H1 (cell line): ENCODE data around the gene GCFC2. TPM values are rescaled to one million over a fixed set of nuclear protein-coding genes. Genes with fewer than 3 reads are reported as not detected.

Source experiments
- BACH1 ChIP-seq: IDR thresholded peaks from 2 replicates; pipeline ENCODE4 v1.6.1; 2012; ENCODE audit warnings: low read length, improper control_type of control experiment
- CHD7 ChIP-seq: fragments of 300-600 bp; sonication (generic); IDR thresholded peaks from 2 replicates; pipeline ENCODE4 v1.7.1; 2012; ENCODE audit warnings: low read length, moderate library complexity, mild to moderate bottlenecking, inconsistent platforms; ENCODE audit not compliant: insufficient replicate concordance
- POLR2A ChIP-seq, 2 experiments: IDR thresholded peaks; 1 replicate in 1 of 2; 2 replicates in 1 of 2; pipeline ENCODE4 v1.6.1; 2011; ENCODE audit warnings: low read depth in 2 of 2, low read length in 2 of 2, mild to moderate bottlenecking in 2 of 2; ENCODE audit errors: control extremely low read depth in 1 of 2
- RFX5 ChIP-seq: IDR thresholded peaks from 2 replicates; pipeline ENCODE4 v1.6.1; 2011; ENCODE audit warnings: low read depth, low read length, improper control_type of control experiment, borderline replicate concordance
- polyA plus RNA-seq, 7 experiments: library from polyadenylated mRNA; depleted of rRNA in 3 of 7; stranded (reverse) in 5 of 7; unstranded in 2 of 7; fragments of >200 nt in 5 of 7; fragments of 200-250 nt in 2 of 7; gene quantifications; 1 replicate in 5 of 7; 2 replicates in 1 of 7; 4 replicates in 1 of 7; pipeline versions ENCODE4 v1.2.1 to v1.2.3, GENCODE V29; 2011 to 2013; ENCODE audit warnings: missing spikeins in 2 of 7, mixed read lengths in 2 of 7
- total RNA-seq: library from RNA; stranded (reverse); fragmentation: NEBNext Ultra II Directional; extraction: Animal tissue kit (Norgen Biotek cat#: 25700); gene quantifications from 2 replicates; pipeline ENCODE4 v1.2.1, GENCODE V29; 2021

GCFC2 gene
- total and polyA plus RNA-seq, 2 of the 8 experiments (the other 6 are each of a cell fraction or from before 2014, with no cell fraction given): 5.6 to 19.1 TPM

- no peak for TF ChIP-seq CHD7
- no peak for TF ChIP-seq POLR2A (IDR thresholded peaks at IDR 0.05; ENCODE audit: control extremely low read depth in 1 of 2, low read depth in 2 of 2, low read length in 2 of 2)
- no peak for TF ChIP-seq RFX5
- TF ChIP-seq BACH1: no peak
Measured at GRCh38 chr2:75622929-75623328, 87.8 kb downstream of the GCFC2 start (continued).
